Measurements from ENCODE around the gene PPIL6. TPM values are rescaled to one million over a fixed set of nuclear protein-coding genes. Genes with fewer than 3 reads are reported as not detected.

PPIL6 gene
- total RNA-seq, 1 experiment from 2014 or later = 2.6 TPM

- no peak overlapping the region for H3K27ac Mint-ChIP-seq (ENCODE audit: unreplicated experiment)
- DNase-seq = no peak
These were observed 34.2 kb downstream of the PPIL6 start for GRCh38 chr6:109406196-109406595.

GRCh38 chr6:109397020-109397419, 43.4 kb downstream of the PPIL6 start:
- Mint-ChIP-seq H3K4me3 (ENCODE audit: low read depth, unreplicated experiment) (no peak overlapping the region), H3K27ac (ENCODE audit: unreplicated experiment) (no peak overlapping the region), H3K9me3 (ENCODE audit: low read depth, unreplicated experiment) (no peaks in the 10 kb centered on the region), H3K27me3 (ENCODE audit: unreplicated experiment) (no peaks in the 10 kb centered on the region), H3K4me1 (ENCODE audit: low read depth, unreplicated experiment) (peaks cover 15% of the 10 kb centered on the region), H3K36me3 (ENCODE audit: insufficient read depth, unreplicated experiment) (no peaks in the 10 kb centered on the region)
- intact Hi-C loops (cut with micrococcal nuclease; ENCODE audit: unreplicated experiment) = loop anchor here (1.0 kb wide), 1 partner anchor 210 kb away; no protein-coding TSS in a partner anchor
- CTCF ChIA-PET = interaction anchor here (1.0 kb wide), 1 partner anchor 100 kb away, joined by 3 read pairs; no protein-coding TSS in a partner anchor
- no peak for TF ChIP-seq CTCF (IDR thresholded peaks at IDR 0.05; ENCODE audit: unreplicated experiment)
- no TSS peak for BruUV-seq (replicated peaks)
- DNase-seq = peak; percentile 20

More at GRCh38 chr6:109406196-109406595, 34.2 kb downstream of the PPIL6 start:
- Mint-ChIP-seq H3K27me3 (ENCODE audit: unreplicated experiment) (no peaks in the 10 kb centered on the region), H3K36me3 (ENCODE audit: insufficient read depth, unreplicated experiment) (no peaks in the 10 kb centered on the region), H3K4me3 (ENCODE audit: low read depth, unreplicated experiment) (no peak overlapping the region), H3K4me1 (ENCODE audit: low read depth, unreplicated experiment) (no peaks in the 10 kb centered on the region), H3K9me3 (ENCODE audit: low read depth, unreplicated experiment) (no peaks in the 10 kb centered on the region)
- intact Hi-C loops (cut with micrococcal nuclease; ENCODE audit: unreplicated experiment) = no loop called here
- BruUV-seq (replicated peaks) = no TSS peak
- no peak for TF ChIP-seq CTCF (IDR thresholded peaks at IDR 0.05; ENCODE audit: unreplicated experiment)
- CTCF ChIA-PET = interaction anchor here (0.9 kb wide), 1 partner anchor 10 kb away, joined by 3 read pairs; no protein-coding TSS in a partner anchor

GRCh38 chr6:109396046-109396718, 44.2 kb downstream of the PPIL6 start:
- Mint-ChIP-seq H3K36me3 (ENCODE audit: insufficient read depth, unreplicated experiment) (no peaks in the 10 kb centered on the region), H3K27me3 (ENCODE audit: unreplicated experiment) (no peaks in the 10 kb centered on the region), H3K9me3 (ENCODE audit: low read depth, unreplicated experiment) (no peaks in the 10 kb centered on the region), H3K4me1 (ENCODE audit: low read depth, unreplicated experiment) (peaks cover 15% of the 10 kb centered on the region), H3K27ac (ENCODE audit: unreplicated experiment) (peak overlapping the region; percentile 6), H3K4me3 (ENCODE audit: low read depth, unreplicated experiment) (no peak overlapping the region)
- intact Hi-C loops (cut with micrococcal nuclease; ENCODE audit: unreplicated experiment) = no loop called here
- BruUV-seq (replicated peaks) = no TSS peak
- CTCF ChIA-PET = interaction anchor here (0.6 to 1.1 kb wide), 3 partner anchors 10 to 37 kb away, joined by 3 read pairs; no protein-coding TSS in a partner anchor
- no peak for DNase-seq
- no peak for TF ChIP-seq CTCF (IDR thresholded peaks at IDR 0.05; ENCODE audit: unreplicated experiment)

- H3K9me3 Mint-ChIP-seq (ENCODE audit: low read depth, unreplicated experiment) = no peaks in the 10 kb centered on the region
- no peak overlapping the region for H3K4me3 Mint-ChIP-seq (ENCODE audit: low read depth, unreplicated experiment)
- no peaks in the 10 kb centered on the region for H3K27me3 Mint-ChIP-seq (ENCODE audit: unreplicated experiment)
- CTCF ChIA-PET = interaction anchor here (0.7 to 1.0 kb wide), 6 partner anchors 9 to 1289 kb away, joined by 3 to 4 read pairs (median 3); no protein-coding TSS in a partner anchor
- TF ChIP-seq CTCF (IDR thresholded peaks at IDR 0.05; ENCODE audit: unreplicated experiment) = no peak
- H3K4me1 Mint-ChIP-seq (ENCODE audit: low read depth, unreplicated experiment) = peaks cover 15% of the 10 kb centered on the region
- peak; percentile 7 for DNase-seq
- intact Hi-C loops (cut with micrococcal nuclease; ENCODE audit: unreplicated experiment) = no loop called here
- BruUV-seq (replicated peaks) = no TSS peak
- peak overlapping the region; percentile 65 for H3K27ac Mint-ChIP-seq (ENCODE audit: unreplicated experiment)
- no peaks in the 10 kb centered on the region for H3K36me3 Mint-ChIP-seq (ENCODE audit: insufficient read depth, unreplicated experiment)
These were observed 46.5 kb downstream of the PPIL6 start for GRCh38 chr6:109393886-109394281.

All from Calu3 (cell line).